ENCODE measurements around the gene GHITM. TPM values are rescaled to one million over a fixed set of nuclear protein-coding genes. Genes with fewer than 3 reads are reported as not detected.
"Not testable (repeated sequence)": the region's sequence is repeated elsewhere in the genome, so short reads cannot be mapped to it uniquely, and the experiment has no call there.

Gene GHITM
- total and polyA plus RNA-seq, 2 of the 13 experiments (the other 11 are each of a cell fraction or from before 2014, with no cell fraction given) = 163 to 212 TPM

- ChIA-PET POLR2A (no interaction called here), CTCF (ENCODE audit: low intra/inter-chr PET ratio, low total read pairs) (no interaction called here)
- no peak overlapping the region for H2AFZ ChIP-seq (ENCODE audit: low read length)
- TF ChIP-seq IKZF5 (CRISPR knock-in tag; IDR thresholded peaks at IDR 0.05) (no peak), MATR3 (CRISPR knock-in tag; IDR thresholded peaks at IDR 0.05) (no peak), TAF1 (CRISPR knock-in tag; IDR thresholded peaks at IDR 0.05) (no peak), ZNF550 (CRISPR knock-in tag; IDR thresholded peaks at IDR 0.05; ENCODE audit: borderline replicate concordance) (no peak), ZNF878 (CRISPR knock-in tag; IDR thresholded peaks at IDR 0.05) (no peak)
- TF ChIP-seq, protein P1, sequence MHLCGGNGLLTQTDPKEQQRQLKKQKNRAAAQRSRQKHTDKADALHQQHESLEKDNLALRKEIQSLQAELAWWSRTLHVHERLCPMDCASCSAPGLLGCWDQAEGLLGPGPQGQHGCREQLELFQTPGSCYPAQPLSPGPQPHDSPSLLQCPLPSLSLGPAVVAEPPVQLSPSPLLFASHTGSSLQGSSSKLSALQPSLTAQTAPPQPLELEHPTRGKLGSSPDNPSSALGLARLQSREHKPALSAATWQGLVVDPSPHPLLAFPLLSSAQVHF (CRISPR knock-in tag; IDR thresholded peaks at IDR 0.05) = no peak
- intact Hi-C loops (cut with micrococcal nuclease; ENCODE audit: unreplicated experiment) = no loop called here
- in situ Hi-C loops (cut with HindIII; ENCODE audit: extremely low pct_ligation_motif_present, low pct_unique_long_range_greater_than_20kb) = no loop called here
- H4K20me1 ChIP-seq (ENCODE audit: insufficient read depth, low read length) = no peaks in the 10 kb centered on the region
- H3K9ac ChIP-seq (ENCODE audit: insufficient read depth, low read depth, low read length) = no peak overlapping the region
- no peak for FAIRE-seq
- DNase-seq (ENCODE audit: low spot score) = no peak
- H3K79me2 ChIP-seq (ENCODE audit: insufficient read depth, low read length) = no peaks in the 10 kb centered on the region
- no peak overlapping the region for H3K4me2 ChIP-seq (ENCODE audit: low read depth, low read length)
- no peak overlapping the region for H3K4me3 ChIP-seq (replicated peaks in 1 of 3; ENCODE audit: insufficient read depth in 1 of 3, low read depth in 2 of 3, low read length in 3 of 3)
- H3K27ac ChIP-seq (ENCODE audit: extremely low read length, insufficient read depth, low read length) = no peak overlapping the region
- BruUV-seq (replicated peaks) = no TSS peak
- WGBS (ENCODE audit: low lambda C conversion rate) = 2% methylated on average over 2 of the region's 2 CpGs
- no peaks in the 10 kb centered on the region for H3K9me3 ChIP-seq (ENCODE audit: low read length)
- no peak for ATAC-seq
- H3K36me3 ChIP-seq (replicated peaks in 1 of 2; ENCODE audit: control insufficient read depth in 1 of 2, insufficient read depth in 2 of 2, low read length in 2 of 2) = no peaks in the 10 kb centered on the region
- H3K4me1 ChIP-seq (ENCODE audit: insufficient read depth, low read length) = no peaks in the 10 kb centered on the region
- H3K27me3 ChIP-seq (ENCODE audit: control insufficient read depth in 1 of 2, insufficient read depth in 2 of 2, low read length in 2 of 2) = no peaks in the 10 kb centered on the region; a peak in 1 of 5 replicates
These were observed 38.3 kb upstream of the GHITM start for GRCh38 chr10:84101042-84101441.

DNA sequence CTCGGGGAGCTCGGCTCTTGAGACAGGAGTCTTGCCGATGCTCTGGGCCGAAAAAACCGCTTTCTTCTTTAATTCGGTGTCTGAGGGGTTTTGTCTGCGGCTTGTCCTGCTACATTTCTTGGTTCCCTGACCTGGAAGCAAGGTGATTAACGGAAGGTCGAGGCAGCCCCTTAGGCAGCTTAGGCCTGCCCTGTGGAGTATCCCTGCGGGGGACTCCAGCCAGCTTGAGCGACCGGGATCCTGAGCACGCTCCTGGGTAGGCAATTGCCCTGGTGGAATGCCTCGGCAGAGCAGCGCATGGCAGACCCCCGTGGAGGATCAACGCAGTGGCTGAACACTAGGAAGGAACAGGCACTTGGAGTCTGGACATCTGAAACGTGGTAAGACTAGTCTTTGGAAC is 30.5 kb upstream of the GHITM start:
- intact Hi-C loops (cut with micrococcal nuclease; ENCODE audit: unreplicated experiment) (no loop called here), in situ Hi-C loops (cut with HindIII; ENCODE audit: extremely low pct_ligation_motif_present, low pct_unique_long_range_greater_than_20kb) (no loop called here)
- H3K9ac ChIP-seq (ENCODE audit: insufficient read depth, low read depth, low read length) = no peak overlapping the region
- H3K4me3 ChIP-seq (replicated peaks in 1 of 3; ENCODE audit: insufficient read depth in 1 of 3, low read depth in 2 of 3, low read length in 3 of 3) = no peak overlapping the region
- H3K27me3 ChIP-seq (ENCODE audit: control insufficient read depth in 1 of 2, insufficient read depth in 2 of 2, low read length in 2 of 2) = peaks cover 0 to 9% of the 10 kb centered on the region in 2 experiments; a peak in 3 of 5 replicates
- ChIA-PET CTCF (ENCODE audit: low intra/inter-chr PET ratio, low total read pairs) (no interaction called here), POLR2A (no interaction called here)
- ATAC-seq = no peak
- no peak for DNase-seq (ENCODE audit: low spot score)
- H3K79me2 ChIP-seq (ENCODE audit: insufficient read depth, low read length) = no peaks in the 10 kb centered on the region
- TF ChIP-seq ZNF713 (CRISPR knock-in tag; IDR thresholded peaks at IDR 0.05) (no peak), KMT2A (CRISPR knock-in tag; IDR thresholded peaks at IDR 0.05) (no peak)
- H2AFZ ChIP-seq (ENCODE audit: low read length) = no peak overlapping the region
- H4K20me1 ChIP-seq (ENCODE audit: insufficient read depth, low read length) = no peaks in the 10 kb centered on the region
- no peaks in the 10 kb centered on the region for H3K36me3 ChIP-seq (replicated peaks in 1 of 2; ENCODE audit: control insufficient read depth in 1 of 2, insufficient read depth in 2 of 2, low read length in 2 of 2)
- BruUV-seq (replicated peaks) = no TSS peak
- 56% methylated on average over 14 of the region's 18 CpGs for WGBS (ENCODE audit: low lambda C conversion rate)
- no peaks in the 10 kb centered on the region for H3K9me3 ChIP-seq (ENCODE audit: low read length)
- no peak overlapping the region for H3K4me2 ChIP-seq (ENCODE audit: low read depth, low read length)
- H3K27ac ChIP-seq (ENCODE audit: extremely low read length, insufficient read depth, low read length) = no peak overlapping the region
- no peaks in the 10 kb centered on the region for H3K4me1 ChIP-seq (ENCODE audit: insufficient read depth, low read length)
- no peak for FAIRE-seq

DNA sequence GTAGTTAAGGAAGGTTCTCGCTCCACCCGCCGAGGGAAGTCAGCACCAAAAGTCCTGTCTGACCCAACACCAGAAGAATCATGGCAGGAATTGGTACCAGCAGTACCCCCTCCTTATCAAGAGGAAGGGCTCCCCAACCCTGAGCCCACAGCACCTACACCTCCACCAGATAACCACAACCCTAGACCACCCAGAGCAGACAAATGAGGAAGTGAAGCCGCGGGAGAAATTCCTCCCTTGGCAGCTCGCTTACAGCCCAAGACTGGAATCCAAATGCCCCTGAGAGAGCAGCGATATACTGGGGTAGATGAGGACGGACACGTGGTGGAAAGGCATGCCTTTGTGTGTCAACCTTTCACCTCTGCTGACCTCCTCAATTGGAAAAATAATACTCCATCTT is 29.5 kb upstream of the GHITM start:
- intact Hi-C loops (cut with micrococcal nuclease; ENCODE audit: unreplicated experiment); CTCF ChIA-PET (ENCODE audit: low intra/inter-chr PET ratio, low total read pairs); POLR2A ChIA-PET; H3K36me3 ChIP-seq (replicated peaks in 1 of 2; ENCODE audit: control insufficient read depth in 1 of 2, insufficient read depth in 2 of 2, low read length in 2 of 2); H3K27me3 ChIP-seq (ENCODE audit: control insufficient read depth in 1 of 2, insufficient read depth in 2 of 2, low read length in 2 of 2); H3K4me1 ChIP-seq (ENCODE audit: insufficient read depth, low read length); DNase-seq (ENCODE audit: low spot score); H3K27ac ChIP-seq (ENCODE audit: extremely low read length, insufficient read depth, low read length); BruUV-seq (replicated peaks); H3K4me2 ChIP-seq (ENCODE audit: low read depth, low read length); H3K9me3 ChIP-seq (ENCODE audit: low read length); FAIRE-seq; ATAC-seq; H3K79me2 ChIP-seq (ENCODE audit: insufficient read depth, low read length); H4K20me1 ChIP-seq (ENCODE audit: insufficient read depth, low read length); in situ Hi-C loops (cut with HindIII; ENCODE audit: extremely low pct_ligation_motif_present, low pct_unique_long_range_greater_than_20kb); H2AFZ ChIP-seq (ENCODE audit: low read length); H3K4me3 ChIP-seq (replicated peaks in 1 of 3; ENCODE audit: insufficient read depth in 1 of 3, low read depth in 2 of 3, low read length in 3 of 3); H3K9ac ChIP-seq (ENCODE audit: insufficient read depth, low read depth, low read length): not testable (repeated sequence)
- WGBS (ENCODE audit: low lambda C conversion rate) = 0% methylated on average over 3 of the region's 9 CpGs

All from HepG2 (cell line).